Fibroblast of the aortic adventitia (primary cell): ENCODE measurements around the gene ST6GALNAC4. TPM values are rescaled to one million over a fixed set of nuclear protein-coding genes. Genes with fewer than 3 reads are reported as not detected.
A peak's percentile ranks its signal among the peaks of the same experiment; 100 is the strongest.
"Not testable (repeated sequence)": the region's sequence is repeated elsewhere in the genome, so short reads cannot be mapped to it uniquely, and the experiment has no call there.

Experiments used
- DNase-seq: peaks from one replicate; pipeline ENCODE4 v3.0.0-alpha.2; 2010; ENCODE audit warnings: low read depth
- H3K4me3 ChIP-seq: 2 replicates; pipeline ENCODE4 v1.5.1; 2011; ENCODE audit warnings: low read depth, mild to moderate bottlenecking, control low read depth, low read length, moderate library complexity
- CTCF ChIP-seq: IDR thresholded peaks from 2 replicates; pipeline ENCODE4 v1.5.1; 2011; ENCODE audit warnings: mild to moderate bottlenecking, low read length, control low read depth, inconsistent platforms; ENCODE audit not compliant: insufficient read depth
- total RNA-seq: library from RNA; depleted of rRNA; stranded (reverse); fragments of >200 nt; gene quantifications from 2 replicates; pipeline ENCODE4 v1.2.3, GENCODE V29; 2012; ENCODE audit warnings: low replicate concordance

ST6GALNAC4 gene
- total RNA-seq, 1 donor = 37.1 TPM

GRCh38 chr9:127887792-127888191 is 29.0 kb downstream of the ST6GALNAC4 start:
- TF ChIP-seq CTCF = peak; percentile 29
- no peak overlapping the region for H3K4me3 ChIP-seq
- DNase-seq = no peak

GRCh38 chr9:127886401-127886972 is 30.4 kb downstream of the ST6GALNAC4 start:
- no peak for TF ChIP-seq CTCF
- no peak overlapping the region for H3K4me3 ChIP-seq
- DNase-seq = no peak

GRCh38 chr9:127885508-127886281 is 31.1 kb downstream of the ST6GALNAC4 start:
- no peak for TF ChIP-seq CTCF
- no peak for DNase-seq

GRCh38 chr9:127884976-127885490 is 31.8 kb downstream of the ST6GALNAC4 start:
- no peak for DNase-seq
- no peak overlapping the region for H3K4me3 ChIP-seq
- TF ChIP-seq CTCF = no peak

More at GRCh38 chr9:127885508-127886281, 31.1 kb downstream of the ST6GALNAC4 start:
- H3K4me3 ChIP-seq = no peak overlapping the region

GRCh38 chr9:127884427-127884911 is 32.4 kb downstream of the ST6GALNAC4 start:
- no peak for TF ChIP-seq CTCF
- no peak for DNase-seq
- H3K4me3 ChIP-seq = no peak overlapping the region

- TF ChIP-seq CTCF = no peak
Observed at GRCh38 chr9:127883959-127884358, 32.9 kb downstream of the ST6GALNAC4 start.

GRCh38 chr9:127881715-127882114 is 35.1 kb downstream of the ST6GALNAC4 start:
- DNase-seq = not testable (repeated sequence)

More at GRCh38 chr9:127883959-127884358, 32.9 kb downstream of the ST6GALNAC4 start:
- H3K4me3 ChIP-seq = no peak overlapping the region
- no peak for DNase-seq

More at GRCh38 chr9:127881715-127882114, 35.1 kb downstream of the ST6GALNAC4 start:
- H3K4me3 ChIP-seq = not testable (repeated sequence)
